ENCODE results near the gene MID1. TPM values are rescaled to one million over a fixed set of nuclear protein-coding genes. Genes with fewer than 3 reads are reported as not detected.
"Not testable (repeated sequence)": the region's sequence is repeated elsewhere in the genome, so short reads cannot be mapped to it uniquely, and the experiment has no call there.

Gene MID1
- total RNA-seq, 1 donor from 2014 or later: 48.1 TPM

DNA sequence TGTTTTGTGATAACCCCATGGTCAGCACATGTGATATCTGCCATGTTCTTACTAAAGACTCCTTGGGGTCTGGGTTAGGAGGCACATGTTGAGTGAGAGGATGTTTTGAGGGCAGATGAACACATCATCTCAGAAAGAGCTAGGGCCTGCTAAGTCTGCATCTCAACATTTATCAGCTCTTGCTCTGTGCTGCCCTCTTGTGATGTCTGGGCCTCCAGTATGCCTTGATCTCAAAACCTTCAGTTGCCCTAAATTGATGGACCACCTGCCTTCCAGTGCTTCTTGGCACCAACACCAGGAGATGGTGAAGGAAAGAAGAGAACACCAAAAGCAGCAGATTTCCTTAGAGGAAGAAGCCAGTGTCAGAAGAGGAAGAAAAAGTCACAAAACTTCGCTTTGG is 22.5 kb downstream of the MID1 start:
- Mint-ChIP-seq H3K36me3 (ENCODE audit: low read depth) (peaks cover 2% of the 10 kb centered on the region), H3K4me1 (peaks cover 8% of the 10 kb centered on the region), H3K4me3 (no peak overlapping the region), H3K9me3 (peaks cover 3% of the 10 kb centered on the region), H3K27me3 (ENCODE audit: low read depth) (no peaks in the 10 kb centered on the region), H3K27ac (ENCODE audit: unreplicated experiment) (no peak overlapping the region)
- no peak for DNase-seq (ENCODE audit: low read depth, low spot score)
- TF ChIP-seq, protein P1, sequence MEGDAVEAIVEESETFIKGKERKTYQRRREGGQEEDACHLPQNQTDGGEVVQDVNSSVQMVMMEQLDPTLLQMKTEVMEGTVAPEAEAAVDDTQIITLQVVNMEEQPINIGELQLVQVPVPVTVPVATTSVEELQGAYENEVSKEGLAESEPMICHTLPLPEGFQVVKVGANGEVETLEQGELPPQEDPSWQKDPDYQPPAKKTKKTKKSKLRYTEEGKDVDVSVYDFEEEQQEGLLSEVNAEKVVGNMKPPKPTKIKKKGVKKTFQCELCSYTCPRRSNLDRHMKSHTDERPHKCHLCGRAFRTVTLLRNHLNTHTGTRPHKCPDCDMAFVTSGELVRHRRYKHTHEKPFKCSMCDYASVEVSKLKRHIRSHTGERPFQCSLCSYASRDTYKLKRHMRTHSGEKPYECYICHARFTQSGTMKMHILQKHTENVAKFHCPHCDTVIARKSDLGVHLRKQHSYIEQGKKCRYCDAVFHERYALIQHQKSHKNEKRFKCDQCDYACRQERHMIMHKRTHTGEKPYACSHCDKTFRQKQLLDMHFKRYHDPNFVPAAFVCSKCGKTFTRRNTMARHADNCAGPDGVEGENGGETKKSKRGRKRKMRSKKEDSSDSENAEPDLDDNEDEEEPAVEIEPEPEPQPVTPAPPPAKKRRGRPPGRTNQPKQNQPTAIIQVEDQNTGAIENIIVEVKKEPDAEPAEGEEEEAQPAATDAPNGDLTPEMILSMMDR (conservative IDR thresholded peaks at IDR 0.05): peak; percentile 49

DNA sequence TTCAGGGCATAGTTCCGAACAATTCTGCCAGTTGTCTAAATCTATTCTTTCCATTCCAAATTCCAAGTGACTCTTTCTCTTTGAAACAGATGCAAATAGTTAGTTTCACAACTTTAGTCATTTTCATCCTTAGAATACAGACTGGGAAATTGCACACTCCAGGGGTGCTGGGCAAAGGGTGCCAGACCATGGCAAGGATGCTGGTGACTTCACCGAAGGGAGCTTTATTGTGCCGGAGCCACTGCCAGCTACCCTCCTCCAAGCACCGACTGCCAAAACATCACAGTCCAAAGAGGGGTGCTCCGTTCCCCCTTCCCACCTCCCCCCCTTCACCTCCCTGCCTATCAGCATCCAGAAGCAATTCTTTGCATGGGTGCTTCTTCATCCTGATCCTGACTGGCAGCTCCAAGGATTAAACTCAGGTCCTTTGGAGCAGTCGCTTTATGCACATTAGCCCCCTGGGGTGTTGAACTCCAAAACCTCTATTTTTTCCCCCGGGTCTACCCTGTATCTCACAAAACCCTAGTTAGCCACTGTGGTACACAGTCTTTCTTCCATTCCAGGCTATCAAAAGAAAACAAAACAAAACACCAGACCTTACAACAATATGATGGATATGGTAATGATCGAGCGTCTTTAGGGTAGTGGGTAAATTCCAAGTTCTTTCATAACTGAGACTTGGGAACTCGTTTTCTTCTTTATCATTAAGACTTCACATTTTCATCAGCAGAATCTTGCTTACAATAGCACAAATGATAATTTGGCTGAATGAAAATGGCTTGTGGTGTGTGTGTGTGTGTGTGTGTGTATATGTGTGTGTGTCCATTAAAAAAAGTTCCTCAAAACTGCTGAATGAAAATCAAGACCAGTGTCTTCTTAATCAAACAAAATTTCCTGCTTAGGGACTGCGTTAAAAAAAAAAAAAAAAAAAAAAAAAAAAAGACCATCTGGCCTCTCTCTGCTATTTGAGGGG is 28.7 kb downstream of the MID1 start:
- Mint-ChIP-seq H3K4me1 (peaks cover 29% of the 10 kb centered on the region), H3K9me3 (peaks cover 6% of the 10 kb centered on the region), H3K4me3 (no peak overlapping the region), H3K27ac (ENCODE audit: unreplicated experiment) (no peak overlapping the region), H3K36me3 (ENCODE audit: low read depth) (peaks cover 15% of the 10 kb centered on the region), H3K27me3 (ENCODE audit: low read depth) (no peaks in the 10 kb centered on the region)
- TF ChIP-seq, protein P1 (conservative IDR thresholded peaks at IDR 0.05): no peak
- no peak for DNase-seq (ENCODE audit: low read depth, low spot score)

DNA sequence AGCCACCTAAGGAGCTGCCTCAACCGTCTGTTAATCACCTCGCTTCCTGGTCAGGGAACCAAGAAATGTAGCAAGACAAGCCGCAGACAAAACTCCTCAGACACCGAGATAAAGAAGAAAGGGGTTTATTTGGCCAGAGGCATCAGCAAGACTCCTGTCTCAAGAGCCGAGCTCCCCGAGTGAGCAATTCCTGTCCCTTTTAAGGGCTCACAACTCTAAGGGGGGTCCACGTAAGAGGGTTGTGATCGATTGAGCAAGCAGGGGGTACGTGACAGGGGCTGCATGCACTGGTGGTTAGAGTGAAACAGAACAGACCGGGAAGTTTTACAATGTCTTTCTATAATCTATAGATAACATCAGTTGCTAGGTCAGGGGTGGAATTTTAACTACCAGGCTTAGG is 30.6 kb downstream of the MID1 start:
- not testable (repeated sequence) for H3K4me3 Mint-ChIP-seq; H3K27me3 Mint-ChIP-seq (ENCODE audit: low read depth); DNase-seq (ENCODE audit: low read depth, low spot score)
- H3K27ac Mint-ChIP-seq (ENCODE audit: unreplicated experiment): peak overlapping the region; percentile 75
- H3K9me3 Mint-ChIP-seq: peaks cover 10% of the 10 kb centered on the region
- peaks cover 29% of the 10 kb centered on the region for H3K4me1 Mint-ChIP-seq
- peaks cover 24% of the 10 kb centered on the region for H3K36me3 Mint-ChIP-seq (ENCODE audit: low read depth)

DNA sequence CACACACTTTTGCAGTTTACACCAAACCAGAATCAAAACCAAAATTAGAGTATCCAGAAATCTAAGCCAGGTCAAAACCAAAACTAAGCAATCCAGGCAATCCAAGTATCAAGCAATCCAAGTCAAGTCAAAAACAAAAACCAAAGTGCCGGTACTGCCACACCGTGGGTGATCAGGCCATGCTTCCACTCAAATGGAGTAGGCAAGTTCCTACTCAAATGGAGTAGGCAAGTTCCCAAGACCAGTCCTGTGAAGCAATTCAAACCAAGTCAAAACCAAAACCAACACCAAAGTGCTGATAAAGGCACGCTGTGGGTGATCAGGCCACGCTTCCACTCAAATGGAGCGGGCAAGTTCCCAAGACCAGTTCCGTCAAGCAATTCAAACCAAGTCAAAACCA is 31.3 kb downstream of the MID1 start:
- Mint-ChIP-seq H3K36me3 (ENCODE audit: low read depth) (peaks cover 31% of the 10 kb centered on the region), H3K27ac (ENCODE audit: unreplicated experiment) (no peak overlapping the region), H3K4me1 (peaks cover 29% of the 10 kb centered on the region), H3K4me3 (no peak overlapping the region), H3K27me3 (ENCODE audit: low read depth) (no peaks in the 10 kb centered on the region), H3K9me3 (peaks cover 15% of the 10 kb centered on the region)
- TF ChIP-seq, protein P1 (conservative IDR thresholded peaks at IDR 0.05): no peak
- DNase-seq (ENCODE audit: low read depth, low spot score): no peak

DNA sequence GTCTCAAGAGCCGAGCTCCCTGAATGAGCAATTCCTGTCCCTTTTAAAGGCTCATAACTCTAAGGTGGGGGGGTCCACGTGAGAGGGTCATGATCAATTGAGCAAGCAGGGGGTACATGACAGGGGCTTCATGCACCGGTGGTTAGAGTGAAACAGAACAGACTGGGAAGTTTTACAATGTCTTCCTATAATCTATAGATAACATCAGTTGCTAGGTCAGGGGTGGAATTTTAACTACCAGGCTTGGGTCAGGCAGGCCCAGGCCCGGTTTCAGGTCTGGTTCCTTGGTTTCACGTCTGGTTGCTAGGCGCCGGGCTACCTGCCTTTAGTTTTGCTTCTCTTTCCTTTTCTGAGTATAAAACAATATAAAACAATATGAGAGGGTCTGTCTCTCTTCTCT is 35.5 kb downstream of the MID1 start:
- Mint-ChIP-seq H3K9me3 (peaks cover 16% of the 10 kb centered on the region), H3K4me1 (peaks cover 21% of the 10 kb centered on the region), H3K36me3 (ENCODE audit: low read depth) (peaks cover 40% of the 10 kb centered on the region)
- H3K27me3 Mint-ChIP-seq (ENCODE audit: low read depth); DNase-seq (ENCODE audit: low read depth, low spot score); H3K27ac Mint-ChIP-seq (ENCODE audit: unreplicated experiment); H3K4me3 Mint-ChIP-seq: not testable (repeated sequence)

DNA sequence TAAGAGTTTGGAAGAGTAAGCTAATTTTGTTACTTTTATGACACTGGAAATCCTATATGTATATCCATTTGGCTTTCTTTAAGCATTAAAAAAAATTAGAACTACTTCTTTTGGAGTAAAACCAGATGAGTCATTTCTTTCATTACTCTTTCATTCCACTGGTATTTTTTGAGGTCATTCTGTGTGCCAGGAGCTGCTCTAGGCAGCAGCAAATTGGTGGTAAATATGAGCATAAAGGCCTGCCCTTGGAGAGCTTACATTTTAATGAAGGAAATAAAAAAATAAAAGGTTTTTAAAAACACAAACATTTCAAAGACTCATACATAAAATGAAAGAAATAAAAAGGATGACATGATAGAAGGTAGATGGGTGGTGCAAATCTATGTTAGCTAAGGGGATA is 37.4 kb downstream of the MID1 start:
- H3K9me3 Mint-ChIP-seq: peaks cover 11% of the 10 kb centered on the region
- H3K27ac Mint-ChIP-seq (ENCODE audit: unreplicated experiment): no peak overlapping the region
- TF ChIP-seq, protein P1 (conservative IDR thresholded peaks at IDR 0.05): no peak
- no peak for DNase-seq (ENCODE audit: low read depth, low spot score)
- H3K4me1 Mint-ChIP-seq: peaks cover 29% of the 10 kb centered on the region
- no peaks in the 10 kb centered on the region for H3K27me3 Mint-ChIP-seq (ENCODE audit: low read depth)
- peaks cover 27% of the 10 kb centered on the region for H3K36me3 Mint-ChIP-seq (ENCODE audit: low read depth)
- H3K4me3 Mint-ChIP-seq: no peak overlapping the region

Measured in neural crest cell (in vitro differentiated cells).